IPS-18c (cell line): ENCODE measurements around the gene SLC12A6.

Experiments used
- H3K4me3 ChIP-seq: 2 replicates; pipeline ENCODE4 v1.7.0; 2013; ENCODE audit warnings: low read depth, mild to moderate bottlenecking, low read length, moderate library complexity; ENCODE audit not compliant: insufficient read depth
- H3K9me3 ChIP-seq: one replicate; pipeline ENCODE4 v1.6.1; 2013; ENCODE audit warnings: mild to moderate bottlenecking, low read length, moderate library complexity; ENCODE audit not compliant: control insufficient read depth, insufficient read depth

SLC12A6 gene

DNA sequence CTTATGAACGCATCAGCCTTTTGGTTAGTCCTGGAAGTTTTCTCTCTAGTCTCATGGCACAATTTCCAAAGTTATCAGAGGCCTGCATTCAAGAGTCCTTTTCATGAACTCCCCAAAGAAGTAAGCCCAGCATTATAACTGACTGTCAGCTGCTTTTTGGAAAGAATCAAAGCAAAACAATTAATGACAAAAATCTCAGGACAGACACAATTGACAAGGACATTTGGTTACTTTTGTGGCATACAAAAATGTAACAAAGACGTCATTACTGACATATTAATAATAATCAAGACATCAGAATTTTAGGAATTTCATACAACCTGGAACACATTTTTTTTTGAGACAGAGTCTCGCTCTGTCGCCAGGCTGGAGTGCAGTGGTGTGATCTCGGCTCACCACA lies 148.9 kb downstream of the SLC12A6 start:
- no peaks in the 10 kb centered on the region for H3K9me3 ChIP-seq
- H3K4me3 ChIP-seq, result no peak overlapping the region

DNA sequence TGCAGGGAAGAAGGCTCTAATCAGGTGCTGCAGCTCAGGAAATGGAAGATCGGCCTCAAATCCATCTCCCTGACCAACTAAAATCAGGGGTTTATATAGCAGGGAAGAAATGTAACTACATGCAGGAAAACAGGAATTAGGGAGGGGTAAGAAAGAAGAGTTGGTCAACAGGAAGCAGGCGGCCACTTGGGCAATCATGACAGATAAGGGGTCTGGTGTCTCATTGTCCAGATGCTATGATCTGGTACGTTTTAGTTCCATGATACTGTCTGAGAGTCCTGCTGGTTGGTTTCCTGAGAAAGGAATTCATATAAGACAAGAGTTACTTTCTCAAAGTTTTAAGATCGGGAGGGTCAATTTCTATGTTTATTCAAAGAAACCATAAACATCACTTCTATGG lies 151.9 kb downstream of the SLC12A6 start:
- no peak overlapping the region for H3K4me3 ChIP-seq
- no peaks in the 10 kb centered on the region for H3K9me3 ChIP-seq

DNA sequence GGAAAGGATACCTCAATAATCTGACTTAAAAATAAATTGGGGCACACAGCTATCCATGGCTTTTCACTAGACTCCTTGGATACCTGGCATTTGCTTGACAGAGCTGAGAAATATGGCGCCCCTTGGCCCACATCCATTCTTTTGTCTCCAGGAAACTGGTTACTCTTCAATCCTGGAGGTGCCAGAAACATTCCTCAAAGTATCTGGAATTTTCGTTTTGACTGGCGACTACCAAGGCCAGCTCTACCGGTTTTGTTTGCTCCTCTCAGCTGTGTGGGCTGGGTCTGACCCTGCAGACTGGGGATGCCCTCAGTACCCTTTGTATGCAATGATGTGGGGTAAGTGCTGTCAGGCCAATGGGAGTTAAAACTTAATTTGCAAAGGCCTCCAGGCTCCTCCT lies 154.6 kb downstream of the SLC12A6 start:
- H3K4me3 ChIP-seq, result no peak overlapping the region
- H3K9me3 ChIP-seq, result no peaks in the 10 kb centered on the region
